Stimulated activated memory B cell treated with anti-CD40 and anti-IgM and Interleukin-4, amounts not matched to agents 10 μg/mL and 1 μg/mL and 100 μg/mL, for 72 hours (primary cell): Measurements from ENCODE around the gene TTC28.

Source experiments
- ATAC-seq: fragments of 150-1000 bp; cut with Tn5 transposase; 2 replicates; pipeline ENCODE4 v1.10.0; 2021
- H3K27ac Mint-ChIP-seq: one replicate; pipeline ENCODE4 v1.8.0; 2022; ENCODE audit warnings: mild to moderate bottlenecking, mixed read lengths
- H3K27me3 Mint-ChIP-seq: one replicate; pipeline ENCODE4 v1.8.0; 2022; ENCODE audit warnings: mixed read lengths
- H3K36me3 Mint-ChIP-seq: one replicate; pipeline ENCODE4 v1.8.0; 2022; ENCODE audit warnings: mixed read lengths
- H3K4me1 Mint-ChIP-seq: one replicate; pipeline ENCODE4 v1.8.0; 2022; ENCODE audit warnings: mixed read lengths
- H3K4me3 Mint-ChIP-seq: one replicate; pipeline ENCODE4 v1.8.0; 2022; ENCODE audit warnings: mild to moderate bottlenecking, moderate library complexity, mixed read lengths
- H3K9me3 Mint-ChIP-seq: one replicate; pipeline ENCODE4 v1.8.0; 2022; ENCODE audit warnings: mixed read lengths

TTC28 gene

DNA sequence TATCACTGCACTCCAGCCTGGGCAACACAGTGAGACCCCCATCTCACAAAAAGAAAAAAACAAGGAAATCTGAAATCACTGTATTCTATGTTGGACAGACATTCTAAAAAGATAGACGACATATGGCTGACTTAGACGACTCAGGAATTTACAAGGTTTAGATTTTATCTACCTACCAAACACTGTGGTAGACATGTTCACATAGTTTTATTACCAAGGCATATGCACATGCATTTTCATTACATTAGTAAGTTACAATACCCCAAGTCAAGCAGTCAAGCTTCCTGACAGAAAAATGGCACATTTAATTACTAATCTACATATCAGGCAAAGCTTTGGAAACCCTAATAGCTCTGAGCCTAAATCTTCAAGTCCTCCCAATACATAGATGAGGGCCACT lies 262.2 kb downstream of the TTC28 start:
- no peaks in the 10 kb centered on the region for H3K9me3 Mint-ChIP-seq
- ATAC-seq = no peak

GRCh38 chr22:28414913-28415312 lies 264.7 kb downstream of the TTC28 start:
- Mint-ChIP-seq H3K4me1 (no peaks in the 10 kb centered on the region), H3K27me3 (peaks cover 30% of the 10 kb centered on the region), H3K4me3 (no peak overlapping the region), H3K9me3 (no peaks in the 10 kb centered on the region), H3K36me3 (no peaks in the 10 kb centered on the region), H3K27ac (no peak overlapping the region)
- no peak for ATAC-seq

More for the DNA sequence above, 262.2 kb downstream of the TTC28 start:
- Mint-ChIP-seq H3K27me3 (peaks cover 17% of the 10 kb centered on the region), H3K4me1 (no peaks in the 10 kb centered on the region), H3K36me3 (no peaks in the 10 kb centered on the region), H3K4me3 (no peak overlapping the region), H3K27ac (no peak overlapping the region)

GRCh38 chr22:28413612-28414399 lies 265.8 kb downstream of the TTC28 start:
- Mint-ChIP-seq H3K4me1 (no peaks in the 10 kb centered on the region), H3K27me3 (peaks cover 32% of the 10 kb centered on the region), H3K36me3 (no peaks in the 10 kb centered on the region), H3K9me3 (no peaks in the 10 kb centered on the region), H3K27ac (no peak overlapping the region), H3K4me3 (no peak overlapping the region)
- no peak for ATAC-seq

DNA sequence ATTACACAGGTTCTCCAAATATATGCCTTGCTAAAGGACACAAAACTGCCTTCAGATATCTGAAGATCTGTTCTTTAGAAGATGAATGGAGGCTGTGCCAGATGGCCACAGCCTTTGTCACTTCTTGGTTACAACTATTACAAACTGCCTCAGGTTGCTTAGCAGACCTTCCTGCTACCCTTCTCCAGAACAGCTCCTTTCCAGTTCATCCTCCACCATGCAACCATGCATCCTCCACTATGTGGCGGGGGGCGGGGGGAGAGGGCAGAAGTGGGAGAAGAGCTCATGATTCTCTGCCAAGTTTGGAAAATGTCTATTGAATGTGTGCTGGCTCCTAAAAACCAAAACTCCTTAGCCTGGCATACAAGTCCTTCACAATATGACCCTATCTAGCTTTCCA lies 267.5 kb downstream of the TTC28 start:
- H3K27ac Mint-ChIP-seq = no peak overlapping the region
- H3K36me3 Mint-ChIP-seq = no peaks in the 10 kb centered on the region
- no peaks in the 10 kb centered on the region for H3K4me1 Mint-ChIP-seq
- no peak for ATAC-seq
- no peaks in the 10 kb centered on the region for H3K9me3 Mint-ChIP-seq
- peaks cover 32% of the 10 kb centered on the region for H3K27me3 Mint-ChIP-seq
- H3K4me3 Mint-ChIP-seq = no peak overlapping the region

GRCh38 chr22:28411125-28411524 lies 268.5 kb downstream of the TTC28 start:
- Mint-ChIP-seq H3K27ac (no peak overlapping the region), H3K36me3 (no peaks in the 10 kb centered on the region), H3K4me1 (no peaks in the 10 kb centered on the region), H3K27me3 (peaks cover 24% of the 10 kb centered on the region), H3K4me3 (no peak overlapping the region), H3K9me3 (no peaks in the 10 kb centered on the region)
- no peak for ATAC-seq

DNA sequence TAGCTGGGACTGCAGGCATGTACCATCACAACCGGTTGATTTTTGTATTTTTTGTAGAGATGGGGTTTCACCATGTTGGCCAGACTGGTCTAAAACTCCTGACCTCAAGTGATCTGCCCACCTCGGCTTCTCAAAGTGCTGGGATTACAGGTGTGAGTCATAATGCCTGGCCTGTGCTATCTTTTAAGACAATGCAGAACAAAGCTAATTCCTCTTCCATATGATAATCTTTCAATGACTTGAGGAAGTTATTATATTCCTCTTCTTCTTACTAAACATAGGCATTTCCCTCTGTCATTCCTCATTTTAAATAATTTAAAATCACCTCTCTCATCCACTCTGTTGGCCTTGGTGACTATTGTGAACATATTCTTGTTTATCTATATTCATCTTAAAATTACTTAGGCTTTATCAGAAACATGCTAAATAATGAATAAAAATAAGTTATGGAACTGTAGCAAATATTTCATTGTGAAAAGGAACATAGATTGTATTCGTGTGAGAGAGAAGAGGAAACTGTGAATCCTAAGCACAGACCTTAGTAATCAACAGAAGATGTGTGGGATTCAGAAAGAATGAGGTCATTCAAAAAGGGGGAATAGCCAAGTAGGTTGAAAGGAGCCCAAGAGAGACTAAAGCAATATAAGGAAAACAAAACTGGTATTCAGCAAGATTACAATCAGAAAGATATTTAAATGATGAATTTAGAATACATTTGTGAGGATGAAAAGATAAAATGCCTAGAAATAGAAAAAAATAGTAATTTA lies 269.4 kb downstream of the TTC28 start:
- H3K27me3 Mint-ChIP-seq = peaks cover 24% of the 10 kb centered on the region
- H3K4me1 Mint-ChIP-seq = no peaks in the 10 kb centered on the region
- no peak for ATAC-seq
- H3K27ac Mint-ChIP-seq = no peak overlapping the region
- H3K4me3 Mint-ChIP-seq = no peak overlapping the region
- no peaks in the 10 kb centered on the region for H3K9me3 Mint-ChIP-seq
- H3K36me3 Mint-ChIP-seq = no peaks in the 10 kb centered on the region

- peaks cover 24% of the 10 kb centered on the region for H3K27me3 Mint-ChIP-seq
- no peaks in the 10 kb centered on the region for H3K4me1 Mint-ChIP-seq
- no peak overlapping the region for H3K27ac Mint-ChIP-seq
- no peak for ATAC-seq
- no peaks in the 10 kb centered on the region for H3K36me3 Mint-ChIP-seq
- H3K9me3 Mint-ChIP-seq = no peaks in the 10 kb centered on the region
- no peak overlapping the region for H3K4me3 Mint-ChIP-seq
These were observed 270.9 kb downstream of the TTC28 start for GRCh38 chr22:28408709-28409108.

DNA sequence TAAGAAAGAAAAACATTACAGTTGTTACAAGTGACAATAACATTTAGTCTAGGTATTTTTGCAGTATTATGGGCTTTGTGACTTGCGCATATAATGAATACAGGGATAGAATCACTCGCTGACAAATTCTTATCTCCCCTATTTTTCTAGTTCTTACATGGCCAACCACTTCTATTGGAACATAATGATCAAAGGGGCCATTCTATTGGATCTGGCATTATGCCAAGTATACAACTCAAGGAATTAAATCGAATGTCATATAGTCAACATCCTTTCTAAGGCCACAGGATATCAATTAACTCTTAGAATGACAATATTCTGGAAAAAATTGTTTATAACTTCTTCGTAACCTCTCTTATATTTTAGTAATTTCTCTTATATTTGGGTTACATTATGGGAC lies 272.0 kb downstream of the TTC28 start:
- Mint-ChIP-seq H3K27me3 (peaks cover 18% of the 10 kb centered on the region), H3K27ac (no peak overlapping the region)
- no peak for ATAC-seq

DNA sequence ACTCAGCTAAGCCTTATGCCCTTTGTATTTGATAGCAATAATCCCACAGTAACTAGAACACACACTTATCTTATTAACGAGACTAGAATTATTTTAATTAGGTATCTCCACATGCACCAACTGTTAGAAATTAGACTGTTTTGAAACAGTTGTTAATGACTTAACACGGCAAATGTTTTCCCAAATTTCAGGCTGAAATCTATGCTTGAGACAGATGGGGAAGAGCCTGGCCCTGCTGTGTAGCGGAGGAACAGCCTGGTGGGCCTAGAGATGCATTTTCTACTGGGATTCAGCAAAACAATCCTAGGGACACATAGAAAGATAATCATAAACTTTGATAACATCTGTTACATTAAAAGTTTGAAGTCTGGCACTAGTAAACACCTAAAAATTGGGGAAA lies 273.4 kb downstream of the TTC28 start:
- Mint-ChIP-seq H3K27ac (no peak overlapping the region), H3K4me3 (no peak overlapping the region), H3K27me3 (peaks cover 11% of the 10 kb centered on the region), H3K9me3 (no peaks in the 10 kb centered on the region), H3K4me1 (no peaks in the 10 kb centered on the region), H3K36me3 (no peaks in the 10 kb centered on the region)
- ATAC-seq = no peak

More for the DNA sequence above, 272.0 kb downstream of the TTC28 start:
- Mint-ChIP-seq H3K9me3 (no peaks in the 10 kb centered on the region), H3K36me3 (no peaks in the 10 kb centered on the region), H3K4me3 (no peak overlapping the region), H3K4me1 (no peaks in the 10 kb centered on the region)

GRCh38 chr22:28405588-28405987 lies 274.1 kb downstream of the TTC28 start:
- no peaks in the 10 kb centered on the region for H3K9me3 Mint-ChIP-seq
- H3K4me1 Mint-ChIP-seq = no peaks in the 10 kb centered on the region
- peaks cover 9% of the 10 kb centered on the region for H3K27me3 Mint-ChIP-seq
- H3K27ac Mint-ChIP-seq = no peak overlapping the region
- no peak for ATAC-seq
- no peaks in the 10 kb centered on the region for H3K36me3 Mint-ChIP-seq
- no peak overlapping the region for H3K4me3 Mint-ChIP-seq

- Mint-ChIP-seq H3K27ac (no peak overlapping the region), H3K4me3 (no peak overlapping the region), H3K4me1 (no peaks in the 10 kb centered on the region), H3K9me3 (no peaks in the 10 kb centered on the region), H3K27me3 (peaks cover 9% of the 10 kb centered on the region), H3K36me3 (no peaks in the 10 kb centered on the region)
- no peak for ATAC-seq
These were observed 277.1 kb downstream of the TTC28 start for GRCh38 chr22:28402539-28402938.

GRCh38 chr22:28402060-28402459 lies 277.6 kb downstream of the TTC28 start:
- ATAC-seq = no peak
- H3K4me1 Mint-ChIP-seq = no peaks in the 10 kb centered on the region
- no peaks in the 10 kb centered on the region for H3K9me3 Mint-ChIP-seq
- H3K4me3 Mint-ChIP-seq = no peak overlapping the region
- H3K27me3 Mint-ChIP-seq = peaks cover 9% of the 10 kb centered on the region
- no peaks in the 10 kb centered on the region for H3K36me3 Mint-ChIP-seq
- H3K27ac Mint-ChIP-seq = no peak overlapping the region

- Mint-ChIP-seq H3K9me3 (no peaks in the 10 kb centered on the region), H3K4me3 (no peak overlapping the region), H3K36me3 (no peaks in the 10 kb centered on the region), H3K27me3 (peaks cover 25% of the 10 kb centered on the region), H3K27ac (no peak overlapping the region), H3K4me1 (no peaks in the 10 kb centered on the region)
- no peak for ATAC-seq
These were observed 280.7 kb downstream of the TTC28 start for GRCh38 chr22:28398981-28399380.

GRCh38 chr22:28398355-28398754 lies 281.3 kb downstream of the TTC28 start:
- no peak overlapping the region for H3K27ac Mint-ChIP-seq
- no peak for ATAC-seq
- H3K4me1 Mint-ChIP-seq = no peaks in the 10 kb centered on the region
- no peaks in the 10 kb centered on the region for H3K9me3 Mint-ChIP-seq
- H3K4me3 Mint-ChIP-seq = no peak overlapping the region
- H3K27me3 Mint-ChIP-seq = peaks cover 31% of the 10 kb centered on the region
- H3K36me3 Mint-ChIP-seq = no peaks in the 10 kb centered on the region

GRCh38 chr22:28397306-28397705 lies 282.3 kb downstream of the TTC28 start:
- ATAC-seq = no peak
- H3K36me3 Mint-ChIP-seq = no peaks in the 10 kb centered on the region
- peaks cover 32% of the 10 kb centered on the region for H3K27me3 Mint-ChIP-seq
- H3K4me1 Mint-ChIP-seq = no peaks in the 10 kb centered on the region
- no peak overlapping the region for H3K4me3 Mint-ChIP-seq
- no peak overlapping the region for H3K27ac Mint-ChIP-seq
- no peaks in the 10 kb centered on the region for H3K9me3 Mint-ChIP-seq
